Measurements from ENCODE around the gene TAP2.
A peak's percentile ranks its signal among the peaks of the same experiment; 100 is the strongest.

The TAP2 gene

GRCh38 chr6:32868257-32868788 lies 29.8 kb upstream of the TAP2 start:
- H3K27ac ChIP-seq (ENCODE audit: low read depth, low read length), result no peak overlapping the region
- no peak overlapping the region for H3K4me3 ChIP-seq (ENCODE audit: low read depth, low read length)
- peaks cover 7% of the 10 kb centered on the region for H3K4me1 ChIP-seq (ENCODE audit: control insufficient read depth, insufficient read depth, low read length, unreplicated experiment)
- peak overlapping the region; percentile 37 for H2AFZ ChIP-seq (ENCODE audit: low read length, unreplicated experiment)
- H3K79me2 ChIP-seq (ENCODE audit: control insufficient read depth, insufficient read depth, low read length, unreplicated experiment), result no peaks in the 10 kb centered on the region
- no peaks in the 10 kb centered on the region for H3K36me3 ChIP-seq (ENCODE audit: insufficient read depth, low read length)
- H3K27me3 ChIP-seq (ENCODE audit: insufficient read depth, low read length), result no peaks in the 10 kb centered on the region; the same call in none of the 2 replicates

DNA sequence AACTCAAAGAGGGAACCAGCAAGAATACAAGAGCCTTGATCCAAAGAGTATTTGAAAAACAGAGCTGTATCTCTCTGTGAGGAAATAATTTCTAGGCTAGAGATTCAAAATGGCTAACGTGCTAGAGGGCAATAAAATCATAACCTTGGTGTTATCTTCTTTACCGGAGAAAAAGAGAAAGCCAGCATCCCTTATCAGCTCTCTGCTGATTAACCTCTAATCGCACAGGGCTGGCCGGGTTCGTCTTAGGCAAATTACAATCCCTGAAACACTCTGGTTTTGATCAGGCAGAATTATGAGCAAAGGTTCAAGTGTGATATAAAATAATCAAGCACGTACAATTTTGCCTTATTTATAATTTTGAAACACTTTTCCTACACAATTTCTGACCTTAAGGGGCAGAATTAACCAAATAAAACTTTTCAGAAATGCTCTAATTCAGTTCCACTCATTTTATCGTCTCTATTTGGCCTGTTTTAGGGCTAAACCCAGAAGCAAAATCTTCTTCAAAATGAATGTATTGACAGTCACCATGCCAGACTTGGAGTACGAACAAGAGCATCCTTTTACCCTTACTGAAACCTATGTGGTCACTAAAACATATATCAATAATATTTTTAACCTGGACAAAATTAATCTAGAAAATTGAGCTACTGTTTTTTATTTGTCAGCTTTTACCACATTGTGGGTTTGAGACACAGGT lies 29.2 kb upstream of the TAP2 start:
- peaks cover 7% of the 10 kb centered on the region for H3K4me1 ChIP-seq (ENCODE audit: control insufficient read depth, insufficient read depth, low read length, unreplicated experiment)
- no peaks in the 10 kb centered on the region for H3K36me3 ChIP-seq (ENCODE audit: insufficient read depth, low read length)
- H3K27ac ChIP-seq (ENCODE audit: low read depth, low read length), result no peak overlapping the region
- H3K27me3 ChIP-seq (ENCODE audit: insufficient read depth, low read length), result no peaks in the 10 kb centered on the region; the same call in none of the 2 replicates
- H3K4me3 ChIP-seq (ENCODE audit: low read depth, low read length), result no peak overlapping the region; the same call in 1 of the 2 replicates
- H3K79me2 ChIP-seq (ENCODE audit: control insufficient read depth, insufficient read depth, low read length, unreplicated experiment), result no peaks in the 10 kb centered on the region
- peak overlapping the region; percentile 37 for H2AFZ ChIP-seq (ENCODE audit: low read length, unreplicated experiment)

DNA sequence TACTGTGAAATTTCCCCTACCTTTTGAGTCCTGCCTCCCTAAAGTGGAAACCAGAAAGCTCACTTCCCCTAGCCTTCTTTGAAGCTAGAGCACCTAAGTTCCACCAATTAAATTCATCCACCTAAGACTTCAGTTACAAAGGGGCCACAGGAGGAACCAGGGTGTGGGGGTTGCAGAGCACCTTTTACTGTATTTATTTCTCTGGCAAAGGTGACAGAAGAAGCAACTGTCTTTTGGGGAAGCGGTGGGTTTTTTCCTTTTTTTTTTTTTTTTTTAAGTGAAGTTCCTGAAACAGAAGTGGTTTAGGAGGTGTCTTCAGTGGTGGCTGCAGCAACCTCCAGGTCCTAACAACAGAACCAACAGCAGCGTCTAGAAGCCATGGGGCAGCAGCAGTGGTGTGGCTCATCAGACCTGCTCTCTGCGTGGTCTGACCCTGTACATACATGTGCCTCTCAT lies 28.5 kb upstream of the TAP2 start:
- no peaks in the 10 kb centered on the region for H3K79me2 ChIP-seq (ENCODE audit: control insufficient read depth, insufficient read depth, low read length, unreplicated experiment)
- H3K36me3 ChIP-seq (ENCODE audit: insufficient read depth, low read length), result no peaks in the 10 kb centered on the region
- H3K27ac ChIP-seq (ENCODE audit: low read depth, low read length), result no peak overlapping the region
- no peak overlapping the region for H3K4me3 ChIP-seq (ENCODE audit: low read depth, low read length)
- H3K27me3 ChIP-seq (ENCODE audit: insufficient read depth, low read length), result no peaks in the 10 kb centered on the region; the same call in none of the 2 replicates
- peaks cover 7% of the 10 kb centered on the region for H3K4me1 ChIP-seq (ENCODE audit: control insufficient read depth, insufficient read depth, low read length, unreplicated experiment)
- H2AFZ ChIP-seq (ENCODE audit: low read length, unreplicated experiment), result peak overlapping the region; percentile 37

DNA sequence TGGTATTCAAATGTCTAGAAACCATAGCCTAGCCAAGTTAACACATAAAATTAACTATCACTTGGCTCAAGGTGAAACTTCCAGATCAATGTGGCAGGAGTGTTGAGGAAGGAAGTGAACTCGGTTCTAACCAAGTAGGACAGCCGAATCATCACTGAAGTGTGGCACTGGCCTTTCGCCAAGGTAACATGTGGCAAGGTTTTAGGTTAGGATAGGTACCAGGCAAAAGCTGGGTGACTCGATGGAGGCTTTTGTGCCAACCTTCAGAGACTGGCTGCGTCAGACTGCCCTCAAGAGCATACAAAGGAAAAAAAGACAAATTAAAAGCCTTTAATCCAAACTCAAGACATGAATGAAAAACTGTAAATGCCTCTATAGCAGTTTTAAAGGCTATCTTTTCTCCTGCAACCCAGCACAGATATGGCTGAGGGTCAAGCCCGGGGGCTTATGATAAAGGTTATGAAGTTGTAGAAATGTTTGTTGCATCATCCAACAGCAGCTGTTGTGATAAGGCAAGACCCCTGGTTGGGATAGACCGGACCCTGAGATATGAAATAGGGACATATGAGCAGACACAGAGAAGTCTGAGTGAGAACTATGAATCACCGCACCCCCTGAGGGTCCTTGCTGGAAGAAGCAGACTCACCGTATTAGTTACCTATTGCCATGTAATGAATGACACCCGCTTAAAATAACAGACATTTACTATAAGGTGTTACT lies 27.3 kb upstream of the TAP2 start:
- no peak overlapping the region for H2AFZ ChIP-seq (ENCODE audit: low read length, unreplicated experiment)
- no peaks in the 10 kb centered on the region; the same call in none of the 2 replicates for H3K27me3 ChIP-seq (ENCODE audit: insufficient read depth, low read length)

DNA sequence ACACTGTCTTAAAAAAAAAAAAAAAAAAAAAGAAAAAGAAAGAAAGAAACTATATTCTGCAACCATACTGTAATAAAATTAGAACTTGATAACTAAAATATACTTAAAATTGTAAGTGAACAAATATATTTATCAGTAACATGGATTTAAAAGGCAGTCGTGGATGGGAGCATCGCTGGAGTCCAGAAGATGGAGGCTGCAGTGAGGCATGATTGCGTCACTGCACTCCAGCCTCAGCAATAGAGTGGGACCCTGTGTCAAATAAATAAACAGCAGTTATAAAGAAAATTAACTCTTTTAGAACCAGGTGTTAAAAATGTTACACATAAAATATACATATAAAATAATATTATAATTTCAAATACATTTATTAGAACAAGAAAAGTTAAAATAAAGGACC lies 24.2 kb upstream of the TAP2 start:
- no peaks in the 10 kb centered on the region for H3K27me3 ChIP-seq (ENCODE audit: insufficient read depth, low read length)
- peaks cover 16% of the 10 kb centered on the region for H3K36me3 ChIP-seq (ENCODE audit: insufficient read depth, low read length)
- H2AFZ ChIP-seq (ENCODE audit: low read length, unreplicated experiment), result no peak overlapping the region
- H3K27ac ChIP-seq (ENCODE audit: low read depth, low read length), result no peak overlapping the region
- H3K4me1 ChIP-seq (ENCODE audit: control insufficient read depth, insufficient read depth, low read length, unreplicated experiment), result peaks cover 4% of the 10 kb centered on the region
- H3K79me2 ChIP-seq (ENCODE audit: control insufficient read depth, insufficient read depth, low read length, unreplicated experiment), result no peaks in the 10 kb centered on the region
- no peak overlapping the region for H3K4me3 ChIP-seq (ENCODE audit: low read depth, low read length)

More for the DNA sequence above, 27.3 kb upstream of the TAP2 start:
- no peaks in the 10 kb centered on the region for H3K79me2 ChIP-seq (ENCODE audit: control insufficient read depth, insufficient read depth, low read length, unreplicated experiment)
- peaks cover 7% of the 10 kb centered on the region for H3K4me1 ChIP-seq (ENCODE audit: control insufficient read depth, insufficient read depth, low read length, unreplicated experiment)
- peaks cover 1% of the 10 kb centered on the region; the same call in 1 of the 2 replicates for H3K36me3 ChIP-seq (ENCODE audit: insufficient read depth, low read length)
- H3K27ac ChIP-seq (ENCODE audit: low read depth, low read length), result no peak overlapping the region
- H3K4me3 ChIP-seq (ENCODE audit: low read depth, low read length), result no peak overlapping the region

GRCh38 chr6:32860674-32861073 lies 22.1 kb upstream of the TAP2 start:
- no peak overlapping the region for H3K27ac ChIP-seq (ENCODE audit: low read depth, low read length)
- H2AFZ ChIP-seq (ENCODE audit: low read length, unreplicated experiment), result no peak overlapping the region
- no peaks in the 10 kb centered on the region for H3K27me3 ChIP-seq (ENCODE audit: insufficient read depth, low read length)
- H3K4me3 ChIP-seq (ENCODE audit: low read depth, low read length), result no peak overlapping the region
- H3K4me1 ChIP-seq (ENCODE audit: control insufficient read depth, insufficient read depth, low read length, unreplicated experiment), result peaks cover 8% of the 10 kb centered on the region
- H3K36me3 ChIP-seq (ENCODE audit: insufficient read depth, low read length), result peaks cover 21% of the 10 kb centered on the region
- H3K79me2 ChIP-seq (ENCODE audit: control insufficient read depth, insufficient read depth, low read length, unreplicated experiment), result peaks cover 5% of the 10 kb centered on the region

- Histone ChIP-seq H3K36me3 (ENCODE audit: insufficient read depth, low read length) (peaks cover 21% of the 10 kb centered on the region), H3K27me3 (ENCODE audit: insufficient read depth, low read length) (no peaks in the 10 kb centered on the region), H2AFZ (ENCODE audit: low read length, unreplicated experiment) (no peak overlapping the region), H3K4me3 (ENCODE audit: low read depth, low read length) (no peak overlapping the region), H3K4me1 (ENCODE audit: control insufficient read depth, insufficient read depth, low read length, unreplicated experiment) (peaks cover 14% of the 10 kb centered on the region), H3K79me2 (ENCODE audit: control insufficient read depth, insufficient read depth, low read length, unreplicated experiment) (peaks cover 21% of the 10 kb centered on the region), H3K27ac (ENCODE audit: low read depth, low read length) (no peak overlapping the region)
Observed at GRCh38 chr6:32858194-32858593, 19.7 kb upstream of the TAP2 start.

DNA sequence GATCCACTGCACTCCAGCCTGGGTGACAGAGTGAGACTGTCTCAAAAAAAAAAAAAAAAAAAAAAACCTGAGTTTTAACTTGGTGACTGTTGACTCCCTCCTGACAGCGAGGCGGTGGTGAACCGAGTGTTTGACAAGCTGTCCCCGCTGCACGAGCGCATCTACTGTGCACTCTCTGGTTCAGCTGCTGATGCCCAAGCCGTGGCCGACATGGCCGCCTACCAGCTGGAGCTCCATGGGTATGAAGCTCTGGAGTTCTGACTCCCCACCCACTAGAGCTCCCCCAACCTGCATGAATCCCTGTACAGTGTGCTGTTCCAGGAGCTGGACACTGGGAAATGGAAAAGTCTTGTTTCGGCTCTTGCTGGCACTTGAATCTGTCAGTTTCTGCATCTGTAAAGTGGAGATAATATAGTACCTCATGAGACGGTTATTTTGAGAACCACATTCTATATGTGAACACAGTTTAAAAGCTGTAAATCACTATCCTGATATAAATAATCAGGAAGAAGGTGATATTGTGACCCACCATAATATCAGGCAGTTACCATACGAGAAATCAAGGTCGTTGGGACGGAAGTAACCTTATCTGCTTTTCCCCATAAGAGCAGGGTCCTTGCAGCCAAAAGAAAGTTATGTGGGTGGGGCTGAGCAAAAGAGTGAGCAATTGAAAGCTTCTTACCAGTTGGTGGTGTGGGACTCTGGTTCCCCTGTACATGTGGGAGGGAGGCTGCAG lies 18.8 kb upstream of the TAP2 start:
- peaks cover 29% of the 10 kb centered on the region for H3K79me2 ChIP-seq (ENCODE audit: control insufficient read depth, insufficient read depth, low read length, unreplicated experiment)
- H3K4me3 ChIP-seq (ENCODE audit: low read depth, low read length), result no peak overlapping the region
- H3K36me3 ChIP-seq (ENCODE audit: insufficient read depth, low read length), result peaks cover 21% of the 10 kb centered on the region
- no peaks in the 10 kb centered on the region for H3K27me3 ChIP-seq (ENCODE audit: insufficient read depth, low read length)
- peaks cover 14% of the 10 kb centered on the region for H3K4me1 ChIP-seq (ENCODE audit: control insufficient read depth, insufficient read depth, low read length, unreplicated experiment)
- no peak overlapping the region for H2AFZ ChIP-seq (ENCODE audit: low read length, unreplicated experiment)
- no peak overlapping the region for H3K27ac ChIP-seq (ENCODE audit: low read depth, low read length)

DNA sequence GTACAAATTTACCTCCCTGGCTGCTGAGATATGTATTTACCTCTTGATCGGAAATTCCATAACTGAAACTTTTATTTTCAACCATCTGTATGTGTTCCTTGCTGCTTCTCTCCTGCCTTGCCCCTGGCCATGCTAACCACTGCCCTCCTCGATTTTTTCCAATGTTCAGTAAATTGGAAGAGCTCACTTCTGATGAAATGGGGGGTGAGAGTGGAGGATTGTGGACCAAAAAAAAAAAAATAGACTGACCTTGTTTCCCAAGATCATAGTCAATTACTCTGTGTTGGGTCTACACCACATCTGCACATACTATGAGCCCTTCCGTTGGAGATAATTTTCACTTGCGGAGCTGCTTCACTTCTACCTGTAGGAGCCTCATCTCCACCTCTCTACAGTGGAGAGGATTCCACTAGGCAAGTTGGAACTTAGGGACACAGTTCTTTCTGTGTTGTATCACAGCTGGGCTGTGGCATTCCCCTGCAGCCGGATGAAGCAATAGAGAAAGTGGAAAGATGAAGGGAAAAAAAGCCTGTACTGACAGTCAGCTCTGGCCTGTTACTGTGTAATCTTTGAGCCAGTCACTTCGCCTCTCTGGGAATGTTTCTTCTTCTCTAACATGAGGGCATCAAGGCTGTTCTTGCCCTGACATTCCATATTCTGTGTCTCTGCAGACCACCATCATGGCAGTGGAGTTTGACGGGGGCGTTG lies 17.1 kb upstream of the TAP2 start:
- Histone ChIP-seq H2AFZ (ENCODE audit: low read length, unreplicated experiment) (no peak overlapping the region), H3K79me2 (ENCODE audit: control insufficient read depth, insufficient read depth, low read length, unreplicated experiment) (peaks cover 46% of the 10 kb centered on the region), H3K27ac (ENCODE audit: low read depth, low read length) (no peak overlapping the region), H3K4me1 (ENCODE audit: control insufficient read depth, insufficient read depth, low read length, unreplicated experiment) (peaks cover 24% of the 10 kb centered on the region), H3K36me3 (ENCODE audit: insufficient read depth, low read length) (peaks cover 27% of the 10 kb centered on the region), H3K4me3 (ENCODE audit: low read depth, low read length) (peak overlapping the region; percentile 99), H3K27me3 (ENCODE audit: insufficient read depth, low read length) (no peaks in the 10 kb centered on the region)

All from ACC112 (cell line).